Testis (tissue), 2 donors: ENCODE data around the gene KRTAP5-5.

Experiments used
- CTCF ChIP-seq, 3 experiments: fragments of 450-650 bp in 2 of 3; fragments of 200-600 bp in 1 of 3; sonication (generic) in 1 of 3; IDR thresholded peaks; one replicate each; pipeline ENCODE4 v1.5.1; 2016 to 2019; ENCODE audit warnings: antibody characterized with exemption in 3 of 3, mild to moderate bottlenecking in 2 of 3, moderate library complexity in 1 of 3
- POLR2A ChIP-seq: fragments of 450-650 bp; IDR thresholded peaks from one replicate; pipeline ENCODE4 v1.6.1; 2017; ENCODE audit warnings: antibody characterized with exemption, mild to moderate bottlenecking, moderate library complexity

- TF ChIP-seq POLR2A (no peak), CTCF (IDR thresholded peaks at IDR 0.05) (no peak)
Observed at GRCh38 chr11:1652026-1652425, 22.5 kb downstream of the KRTAP5-5 start.
